ENCODE data around the gene ADGRG6.

The ADGRG6 gene

GRCh38 chr6:142350309-142350708, 48.5 kb downstream of the ADGRG6 start:
- no peak for DNase-seq

- DNase-seq = no peak
Observed at GRCh38 chr6:142353690-142354089, 51.9 kb downstream of the ADGRG6 start.

- no peak for DNase-seq
Observed at GRCh38 chr6:142354650-142355049, 52.8 kb downstream of the ADGRG6 start.

DNA sequence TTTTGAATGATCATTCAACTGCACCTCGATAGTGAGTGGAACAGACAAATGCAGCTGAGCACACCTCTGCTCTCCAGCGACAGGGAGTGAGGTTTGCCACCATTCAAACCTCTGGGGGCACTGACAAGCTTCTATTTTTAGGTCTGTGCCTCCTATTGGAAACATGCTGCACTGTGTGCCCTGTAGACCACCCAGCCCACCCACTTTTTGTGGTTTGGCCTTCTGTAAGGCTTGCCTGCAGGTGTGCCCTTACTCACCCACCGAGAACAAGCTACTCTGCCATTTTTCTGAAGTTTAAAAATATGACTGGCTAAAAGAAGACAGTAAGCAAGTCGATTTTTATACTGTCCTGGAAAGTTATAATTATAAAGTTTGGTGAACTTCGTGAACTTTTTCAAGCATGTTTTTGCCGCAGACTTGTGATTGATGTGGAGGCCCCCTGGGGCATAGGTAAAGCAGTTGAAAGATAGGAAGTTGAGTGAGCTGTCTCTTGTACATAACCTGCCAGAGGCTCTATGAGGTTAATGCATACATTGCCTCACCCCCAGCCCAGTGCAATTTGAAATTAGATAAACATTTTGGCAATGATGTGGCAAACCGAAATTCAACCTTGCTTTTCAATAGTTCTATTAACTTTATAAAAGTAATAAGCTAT, 53.8 kb downstream of the ADGRG6 start:
- DNase-seq = no peak

DNA sequence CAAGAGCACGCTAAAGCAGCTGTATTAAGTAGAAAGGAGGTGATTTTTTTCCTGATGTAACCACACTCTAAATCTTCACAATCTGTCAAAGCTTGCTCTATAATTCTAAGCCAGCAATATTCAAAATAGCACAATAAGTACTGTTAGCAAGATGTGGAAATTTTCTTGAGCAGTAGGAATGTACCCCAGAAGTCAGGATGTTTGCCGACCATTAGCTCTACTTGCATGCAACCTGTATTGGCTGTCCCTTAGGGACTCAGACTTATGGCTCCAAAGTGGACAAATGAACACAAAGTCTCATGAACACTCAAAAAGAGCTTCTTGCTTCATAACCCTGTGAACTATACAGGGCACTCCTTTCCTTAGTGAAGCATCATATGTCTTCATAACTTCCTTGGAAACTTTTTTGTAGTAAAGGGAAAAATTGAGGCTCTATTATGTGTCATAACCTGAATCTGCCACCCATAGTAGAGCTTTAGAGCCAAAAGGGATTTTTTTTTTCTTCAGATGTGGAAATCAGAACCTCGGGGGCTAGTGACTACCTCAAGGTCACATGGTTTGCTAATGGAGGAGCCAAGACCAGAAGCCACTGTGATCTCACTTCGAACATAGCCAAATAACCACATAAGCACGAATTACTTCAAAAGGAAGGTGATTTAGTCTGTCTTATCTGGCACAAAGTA, 54.5 kb downstream of the ADGRG6 start:
- DNase-seq = no peak

- DNase-seq = no peak
Observed at GRCh38 chr6:142356884-142357225, 55.0 kb downstream of the ADGRG6 start.

GRCh38 chr6:142357879-142358278, 56.1 kb downstream of the ADGRG6 start:
- DNase-seq = no peak

GRCh38 chr6:142359271-142359960, 57.6 kb downstream of the ADGRG6 start:
- no peak for DNase-seq

- DNase-seq = no peak
Observed at GRCh38 chr6:142361345-142361744, 59.5 kb downstream of the ADGRG6 start.

- DNase-seq = no peak
Observed at GRCh38 chr6:142361779-142362750, 60.3 kb downstream of the ADGRG6 start.

GRCh38 chr6:142367061-142367460, 65.3 kb downstream of the ADGRG6 start:
- no peak for DNase-seq

- no peak for DNase-seq
Observed at GRCh38 chr6:142367501-142368018, 65.8 kb downstream of the ADGRG6 start.

- no peak for DNase-seq
Observed at GRCh38 chr6:142369266-142369665, 67.5 kb downstream of the ADGRG6 start.

- DNase-seq = no peak
Observed at GRCh38 chr6:142372348-142372747, 70.5 kb downstream of the ADGRG6 start.

- DNase-seq = no peak
Observed at GRCh38 chr6:142373268-142374090, 71.7 kb downstream of the ADGRG6 start.

DNA sequence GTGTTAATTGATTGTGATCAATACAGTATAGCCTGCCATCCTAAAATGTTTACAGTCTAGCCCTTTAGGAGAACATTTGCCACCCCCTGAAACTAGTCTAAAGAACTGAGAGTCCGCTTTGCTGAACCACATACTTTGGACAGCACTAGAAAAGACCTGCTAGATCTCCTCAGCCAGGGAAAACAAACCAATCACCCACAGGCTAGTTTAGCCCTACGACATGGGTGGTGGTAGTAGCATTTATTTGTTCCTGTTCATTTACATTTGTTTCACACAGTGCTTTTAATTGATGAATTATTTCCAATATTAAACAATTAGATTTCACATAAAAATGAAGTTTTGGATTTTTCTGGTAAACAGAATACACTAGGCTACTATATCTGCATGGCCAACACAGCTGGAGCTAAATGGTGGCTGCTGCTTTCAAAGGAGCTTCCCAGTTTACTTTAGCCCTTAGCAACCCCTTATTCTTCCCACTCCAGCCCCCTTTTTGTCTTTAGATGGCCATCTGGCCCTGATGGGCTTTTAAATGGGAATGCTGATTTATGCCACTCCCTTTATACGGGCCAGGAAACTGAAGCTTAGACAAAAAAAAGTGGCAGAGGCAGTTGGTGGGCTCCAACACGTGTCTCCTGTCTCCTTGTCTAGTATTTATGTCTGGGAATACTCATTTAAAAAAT, 72.4 kb downstream of the ADGRG6 start:
- DNase-seq = no peak

- no peak for DNase-seq
Observed at GRCh38 chr6:142374965-142375733, 73.3 kb downstream of the ADGRG6 start.

DNA sequence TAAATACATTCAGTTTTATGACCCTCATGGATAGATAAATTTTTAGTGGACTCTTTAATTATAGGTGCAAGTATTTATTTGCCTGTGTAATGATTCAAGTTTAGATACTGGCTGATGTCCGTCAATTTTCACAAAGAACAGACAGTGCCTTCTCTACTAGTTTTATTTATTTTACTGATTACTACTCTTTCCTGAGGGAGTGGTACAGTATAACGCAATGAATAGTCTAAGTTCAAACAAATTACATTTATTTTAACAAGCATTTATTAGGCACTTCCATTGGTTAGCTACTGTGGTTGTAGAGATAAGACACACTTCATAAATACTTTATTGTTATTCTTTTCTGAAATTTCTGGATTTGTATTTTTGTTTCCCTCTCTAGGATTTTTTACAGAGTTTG, 74.3 kb downstream of the ADGRG6 start:
- DNase-seq = no peak

DNA sequence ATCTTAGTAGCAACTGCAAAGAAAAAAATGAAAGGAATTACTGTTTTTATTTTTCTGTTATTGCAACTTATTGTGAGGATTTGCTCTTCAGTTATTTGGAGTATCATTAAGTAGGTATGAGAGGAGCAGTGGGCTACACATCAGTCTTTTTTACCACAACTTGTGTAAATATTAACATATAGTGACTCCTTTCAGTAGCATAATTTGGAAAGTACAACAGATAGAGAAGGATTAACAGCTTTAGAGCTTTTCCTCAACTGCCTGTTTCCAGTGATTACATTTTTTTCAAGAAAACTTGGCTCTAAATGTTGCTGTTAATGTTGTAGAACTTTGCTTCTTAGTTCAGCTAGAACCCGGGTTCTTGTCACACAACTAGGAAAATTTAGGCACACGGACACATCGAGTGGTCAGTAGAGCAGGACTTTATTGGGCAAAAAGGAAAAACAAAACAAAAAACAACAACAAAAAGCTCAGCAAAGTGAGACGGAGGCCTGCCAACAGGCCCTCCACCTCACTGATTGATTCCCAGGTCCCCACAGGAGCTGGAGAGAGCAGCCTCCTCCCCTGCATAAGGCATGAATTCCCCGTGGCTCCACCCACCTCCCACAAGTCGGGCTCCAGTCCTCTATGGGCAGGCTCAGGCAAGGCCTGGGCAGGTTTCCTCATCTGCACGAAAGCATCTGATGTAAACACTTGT, 75.1 kb downstream of the ADGRG6 start:
- peak; percentile 92 for DNase-seq

- no peak for DNase-seq
Observed at GRCh38 chr6:142377497-142377848, 75.7 kb downstream of the ADGRG6 start.

Data from NCI-H1105 (cell line).